GM18951 (cell line): ENCODE data around the gene NMNAT3.

Source experiments
- POLR2A ChIP-seq: IDR thresholded peaks from 4 replicates; pipeline ENCODE4 v1.6.1; 2011; ENCODE audit warnings: mild to moderate bottlenecking; ENCODE audit not compliant: insufficient read length, insufficient read depth; ENCODE audit errors: extremely low read depth
- in situ Hi-C: fragments of 300-500 bp; cut with MboI; formaldehyde crosslinking; loops from one replicate; pipeline ENCODE4 v1.12.0; 2022; ENCODE audit warnings: low sequenced_read_pairs, mixed read lengths, inconsistent platforms; ENCODE audit not compliant: unreplicated experiment

The NMNAT3 gene

DNA sequence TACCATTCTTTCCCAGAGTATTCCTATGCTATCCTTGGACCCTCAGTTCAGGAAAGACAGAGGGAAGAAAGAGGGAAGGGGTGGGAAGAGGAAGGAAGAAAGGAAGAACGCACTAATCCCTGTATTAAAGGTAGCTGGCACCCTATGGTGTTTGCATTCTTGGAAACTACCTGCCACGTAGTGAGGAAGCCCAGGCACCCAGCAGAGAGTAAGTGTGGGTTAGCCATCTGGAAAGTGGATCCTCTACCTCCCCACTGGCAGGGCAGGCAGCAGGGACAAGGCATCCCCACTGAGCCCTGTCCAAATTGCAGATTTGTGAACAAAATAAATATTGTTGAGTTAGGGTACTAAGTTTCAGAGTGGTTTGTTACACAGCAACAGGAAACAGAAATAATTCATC is 147.1 kb downstream of the NMNAT3 start:
- in situ Hi-C loops: no loop called here
- TF ChIP-seq POLR2A: no peak

DNA sequence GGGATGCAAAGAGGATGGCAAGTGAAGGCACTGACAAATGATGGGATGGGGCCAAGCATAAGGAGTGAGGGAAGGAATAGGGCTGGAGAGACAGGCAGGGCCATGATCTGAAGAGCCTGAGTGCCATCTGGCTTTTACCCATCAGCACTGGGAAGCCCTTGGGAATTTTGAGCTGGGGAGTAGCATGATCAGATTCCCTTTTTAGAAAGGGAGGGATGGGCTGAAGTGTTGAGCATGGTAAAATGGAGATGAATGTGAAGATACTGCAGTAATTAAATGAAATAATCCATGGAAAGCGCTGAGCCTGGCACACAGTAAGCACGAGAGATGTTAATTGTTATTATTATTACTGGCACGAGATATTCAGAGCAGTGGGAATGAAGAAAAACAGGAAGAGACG is 148.1 kb downstream of the NMNAT3 start:
- in situ Hi-C loops: no loop called here
- TF ChIP-seq POLR2A: no peak

DNA sequence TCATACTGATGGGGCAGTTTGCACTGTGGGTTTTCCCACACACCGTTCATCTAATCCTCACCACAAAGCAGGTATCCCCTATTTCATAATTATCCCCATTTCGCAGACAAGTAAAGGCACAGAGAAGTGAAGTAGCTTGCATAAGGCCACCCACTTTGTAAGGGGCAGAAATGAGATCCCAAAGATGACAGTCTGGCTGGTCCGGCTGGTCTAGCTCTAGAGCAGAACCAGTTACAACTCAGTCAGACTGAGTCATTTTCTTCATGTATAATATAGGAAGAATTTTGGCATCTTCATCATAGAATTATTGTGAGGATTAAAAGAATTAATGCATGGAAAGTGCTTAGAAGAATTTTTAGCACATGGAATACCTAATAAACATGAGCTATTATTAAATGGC is 148.8 kb downstream of the NMNAT3 start:
- TF ChIP-seq POLR2A: no peak
- in situ Hi-C loops: no loop called here

DNA sequence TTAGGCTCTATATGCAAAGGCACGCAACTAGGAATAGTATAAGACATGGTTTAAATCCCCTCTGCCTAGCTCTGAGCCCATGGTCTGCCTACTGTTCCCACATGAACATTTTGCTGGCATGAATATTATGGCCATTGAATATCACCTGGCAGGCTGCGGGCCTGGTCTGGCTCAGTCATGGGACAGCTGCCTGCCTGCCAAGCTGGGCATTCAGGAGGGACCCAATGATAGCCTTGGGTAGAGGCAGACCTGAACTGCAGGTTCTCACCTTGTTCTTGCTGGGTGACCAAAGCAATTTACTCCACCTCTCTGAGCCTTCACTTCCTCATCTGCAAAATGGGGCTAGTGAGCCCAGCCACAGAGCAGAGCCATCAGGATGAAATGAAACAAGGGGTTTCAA is 149.5 kb downstream of the NMNAT3 start:
- in situ Hi-C loops: no loop called here

DNA sequence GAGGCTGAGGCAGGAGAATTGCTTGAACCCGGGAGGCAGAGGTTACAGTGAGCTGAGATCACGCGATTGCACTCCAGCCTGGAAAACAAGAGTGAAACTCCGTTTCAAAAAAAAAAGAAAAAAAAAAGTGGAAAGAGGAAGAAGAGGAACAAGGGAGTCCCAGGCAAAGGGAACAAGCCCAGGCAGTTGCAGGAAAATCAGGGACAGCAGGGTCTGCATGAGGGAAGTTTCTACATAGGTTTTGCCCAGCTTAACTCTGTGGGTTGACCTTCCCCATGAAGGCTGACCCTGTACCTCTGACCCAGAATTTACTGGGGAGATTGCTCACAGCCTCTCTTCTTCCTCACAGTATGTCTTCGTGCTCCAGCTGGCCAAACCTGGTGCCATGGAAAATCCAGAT is 150.5 kb downstream of the NMNAT3 start:
- in situ Hi-C loops: no loop called here
- TF ChIP-seq POLR2A: no peak

More for the DNA sequence above, 149.5 kb downstream of the NMNAT3 start:
- no peak for TF ChIP-seq POLR2A

DNA sequence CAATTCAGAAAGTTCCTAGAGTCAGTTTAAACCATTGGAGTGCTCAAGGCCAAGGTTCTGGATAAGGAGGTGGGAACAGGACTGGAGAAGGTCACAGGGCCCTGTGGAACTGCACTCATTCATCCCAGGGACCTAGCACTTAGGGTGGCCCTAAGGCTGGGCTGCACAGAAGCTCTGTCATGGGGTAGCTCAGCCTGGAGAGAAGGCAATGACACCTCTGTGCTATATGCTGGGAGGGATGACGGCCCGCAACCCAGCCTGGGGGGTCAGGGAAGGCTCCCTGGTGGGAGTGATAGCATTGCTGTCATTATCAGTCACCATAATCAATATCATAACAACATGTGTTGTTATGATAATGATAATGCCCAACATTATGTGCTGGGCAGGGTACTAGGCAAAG is 151.6 kb downstream of the NMNAT3 start:
- in situ Hi-C loops: no loop called here
- TF ChIP-seq POLR2A: no peak

DNA sequence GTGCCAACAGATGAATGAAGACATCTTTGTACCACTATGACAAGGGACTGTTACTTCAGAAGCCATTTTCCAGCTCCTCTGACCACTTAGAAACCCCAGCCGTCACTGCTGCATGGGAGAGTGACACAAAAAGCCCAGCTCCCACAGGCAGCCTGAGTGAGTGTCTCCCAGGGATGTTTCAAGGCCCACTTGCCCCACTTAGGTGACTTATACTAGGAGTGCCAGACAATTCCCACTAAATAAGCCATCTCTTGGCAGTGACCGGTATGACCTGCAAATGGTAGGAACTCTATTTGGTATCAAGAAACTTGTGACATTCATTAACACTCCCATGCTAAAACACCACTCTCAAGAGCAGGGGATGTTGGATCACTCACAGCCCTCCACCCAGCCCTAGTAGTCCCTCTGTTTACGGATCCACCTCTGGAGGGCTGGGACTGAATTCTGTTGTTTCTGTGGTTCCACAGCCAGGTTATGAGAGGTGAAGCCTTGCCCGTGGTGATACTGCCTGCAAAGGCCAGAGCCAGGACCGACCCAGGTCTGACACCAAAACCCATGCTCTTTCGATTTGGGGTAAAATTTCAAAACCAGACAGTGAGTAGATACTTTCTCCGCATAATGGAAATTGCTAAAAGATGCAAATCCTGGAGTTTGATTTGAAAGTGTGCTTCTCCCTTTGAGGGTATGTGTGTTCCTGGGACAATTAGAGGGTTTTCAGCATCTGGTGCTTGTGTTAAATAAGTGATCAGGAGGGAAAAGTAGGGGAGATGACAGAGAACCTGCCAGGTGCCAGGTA is 152.7 kb downstream of the NMNAT3 start:
- in situ Hi-C loops: no loop called here
- TF ChIP-seq POLR2A: no peak

DNA sequence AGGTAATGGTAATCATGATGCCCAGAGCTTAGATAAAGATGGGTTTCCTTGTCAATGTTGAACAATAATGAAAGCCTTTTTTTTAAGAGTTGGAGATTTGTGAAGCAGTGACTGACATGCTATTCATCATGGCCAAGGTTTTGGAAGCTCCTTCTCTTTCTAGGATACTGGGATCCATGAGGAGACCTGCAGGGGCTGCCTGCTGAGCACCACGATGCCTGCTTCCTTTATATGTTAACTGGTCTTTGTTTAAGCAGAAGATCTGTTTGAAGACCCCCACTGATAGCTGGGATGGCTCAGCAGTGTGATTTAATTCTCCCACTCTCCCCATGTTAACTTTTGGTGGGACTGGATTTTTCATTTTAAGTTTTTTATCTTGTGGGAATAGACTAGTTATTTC is 154.1 kb downstream of the NMNAT3 start:
- in situ Hi-C loops: no loop called here
- no peak for TF ChIP-seq POLR2A

DNA sequence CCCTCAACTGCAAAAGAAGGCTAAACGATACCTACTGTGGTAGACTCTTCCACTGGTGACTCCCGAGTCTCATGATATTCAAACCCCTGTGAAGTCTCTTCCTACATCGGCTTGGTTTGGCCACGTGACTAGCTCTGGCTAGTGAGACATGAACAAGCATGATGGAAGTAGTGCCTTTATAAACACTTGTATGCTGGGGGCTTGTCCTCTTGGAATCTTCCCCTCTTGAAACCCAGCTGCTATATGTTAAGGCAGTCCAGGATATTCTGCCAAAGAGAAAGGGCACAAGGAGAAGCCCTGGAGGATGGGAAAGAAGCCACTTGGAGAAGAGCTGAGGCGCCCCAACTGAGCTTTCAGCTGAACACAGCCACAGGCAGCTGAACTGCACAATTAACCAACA is 154.6 kb downstream of the NMNAT3 start:
- TF ChIP-seq POLR2A: no peak
- in situ Hi-C loops: no loop called here

DNA sequence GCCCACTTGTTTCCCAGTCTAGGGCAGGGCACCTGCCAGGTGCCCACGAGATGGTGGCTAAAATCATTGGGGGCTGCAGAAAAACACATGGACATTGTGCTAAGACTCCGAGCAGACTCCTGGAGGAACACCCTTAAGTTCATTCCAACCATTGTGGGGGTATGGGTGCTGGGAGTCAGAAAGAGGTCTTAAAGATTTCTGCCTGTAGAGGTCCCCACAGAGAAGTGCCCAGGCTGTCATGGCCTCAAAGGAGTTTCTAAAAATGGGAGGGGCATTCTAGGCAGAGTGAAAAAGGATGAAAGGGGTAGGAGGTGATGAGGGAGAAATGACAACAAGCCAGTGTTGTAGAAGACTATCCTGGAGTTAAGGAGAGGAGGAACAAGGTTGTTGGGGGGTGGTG is 155.4 kb downstream of the NMNAT3 start:
- in situ Hi-C loops: no loop called here
- no peak for TF ChIP-seq POLR2A

DNA sequence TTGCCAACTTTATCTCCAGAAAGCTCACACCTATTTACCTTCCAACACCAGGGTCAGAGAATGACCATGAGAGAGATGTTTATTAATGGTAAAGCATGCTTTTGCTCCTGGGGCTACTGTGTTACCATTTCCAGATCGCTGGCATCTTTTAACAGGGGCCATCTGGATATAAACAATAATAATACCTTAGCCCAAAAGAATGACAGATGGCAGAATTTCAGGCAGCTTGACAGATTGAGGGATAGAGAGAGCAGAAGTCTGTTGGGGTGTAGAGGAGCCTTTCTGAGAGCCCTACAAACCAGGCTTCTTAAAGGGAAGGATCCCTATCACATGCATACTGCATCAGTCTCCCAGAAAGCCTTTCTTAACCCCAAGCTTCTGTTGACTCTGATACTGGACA is 156.0 kb downstream of the NMNAT3 start:
- no peak for TF ChIP-seq POLR2A
- in situ Hi-C loops: no loop called here

DNA sequence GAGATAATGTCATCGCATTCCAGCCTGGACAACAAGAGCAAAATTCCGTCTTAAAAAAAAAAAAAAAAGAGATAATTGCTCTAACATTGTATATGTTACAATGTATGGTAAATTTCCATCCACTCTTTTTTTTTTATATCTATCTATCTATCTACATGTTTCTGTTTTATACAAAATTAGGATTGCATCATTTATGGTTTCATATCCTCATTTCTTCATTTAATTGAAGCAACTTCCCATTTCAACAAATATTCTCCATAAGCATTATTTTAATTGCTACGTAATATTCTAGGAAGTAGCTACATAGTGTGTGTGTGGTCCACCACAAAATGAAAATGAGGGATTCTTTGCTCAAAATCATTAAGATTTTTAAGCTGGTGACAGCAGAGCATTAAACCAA is 156.6 kb downstream of the NMNAT3 start:
- in situ Hi-C loops: no loop called here
- TF ChIP-seq POLR2A: no peak

DNA sequence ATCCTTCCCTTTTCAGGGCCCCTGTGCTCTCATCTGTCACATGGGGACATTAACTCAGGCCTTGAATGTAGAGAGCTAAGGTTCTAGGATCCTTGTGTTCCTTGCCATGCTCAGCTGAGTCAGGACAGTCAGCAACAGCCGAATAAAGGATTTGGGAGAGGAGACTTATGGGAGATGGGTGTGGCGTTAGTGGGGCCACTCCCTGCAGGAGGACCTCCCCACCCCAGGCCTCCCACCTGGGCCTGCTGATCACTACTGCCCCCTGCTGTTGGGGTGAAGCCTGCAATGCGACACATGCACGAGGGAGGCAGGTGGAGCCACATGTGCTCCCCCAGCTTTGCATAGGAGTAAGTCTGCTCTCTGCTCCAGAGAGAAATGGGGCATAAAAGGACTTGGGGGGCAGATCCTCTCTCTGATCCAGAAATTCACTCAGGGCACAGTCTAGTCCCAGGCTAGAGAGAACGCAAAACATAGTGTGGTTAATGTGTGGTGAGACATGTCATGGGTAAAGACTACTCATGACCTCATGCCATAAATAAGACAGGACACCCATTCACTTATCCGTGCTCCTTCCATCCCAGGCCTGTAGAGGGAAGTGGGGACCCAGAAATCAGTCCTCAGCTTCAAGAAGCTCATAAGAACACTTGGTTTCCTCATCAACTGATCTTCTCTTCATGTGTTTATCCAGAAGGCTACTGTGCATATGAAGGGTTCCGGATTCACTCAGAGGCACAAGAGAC is 157.6 kb downstream of the NMNAT3 start:
- in situ Hi-C loops: no loop called here
- TF ChIP-seq POLR2A: no peak

DNA sequence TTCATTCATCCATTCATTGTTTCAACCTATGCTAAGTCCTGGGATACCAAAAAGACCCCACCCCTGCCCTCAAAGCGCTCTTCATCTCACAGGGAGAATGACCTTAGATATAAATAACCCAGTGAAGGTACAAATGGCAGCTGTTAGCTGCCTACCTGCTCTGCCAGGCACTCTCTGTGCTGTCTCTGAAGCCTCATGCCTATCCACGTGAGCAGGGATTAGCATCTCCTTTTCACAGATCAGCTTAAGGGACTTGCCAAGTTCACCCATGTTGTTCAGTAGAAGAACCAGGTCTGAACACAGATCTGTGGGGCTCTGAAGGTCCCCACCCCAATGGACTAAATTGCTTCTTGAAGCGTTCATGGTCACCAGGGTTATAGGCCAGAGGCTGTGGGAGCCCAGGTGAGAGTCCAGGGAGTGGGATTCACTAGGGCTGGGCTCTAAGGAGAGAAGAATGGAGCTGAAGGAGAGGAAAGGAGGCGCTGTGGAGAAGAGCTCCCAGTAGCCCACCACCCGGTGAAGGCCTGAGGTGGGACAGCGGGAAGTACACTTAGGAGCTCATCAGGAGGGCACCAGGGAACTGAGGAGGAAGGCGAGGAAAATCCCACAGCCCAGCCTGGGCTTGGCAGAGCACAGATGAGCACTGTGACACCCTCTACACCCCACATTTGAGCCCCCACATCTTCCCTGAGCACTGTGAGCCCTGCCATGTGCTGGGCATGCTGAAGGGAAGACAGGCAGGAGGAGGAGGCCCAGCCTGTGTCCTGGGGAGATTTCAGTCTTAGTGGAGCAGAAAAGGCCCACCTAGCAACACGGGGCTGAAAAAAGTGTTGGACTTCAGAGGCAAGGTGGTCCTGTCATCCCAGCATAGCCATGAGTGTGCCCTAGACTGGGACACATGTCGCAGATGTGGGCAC is 158.6 kb downstream of the NMNAT3 start:
- in situ Hi-C loops: no loop called here
- no peak for TF ChIP-seq POLR2A

DNA sequence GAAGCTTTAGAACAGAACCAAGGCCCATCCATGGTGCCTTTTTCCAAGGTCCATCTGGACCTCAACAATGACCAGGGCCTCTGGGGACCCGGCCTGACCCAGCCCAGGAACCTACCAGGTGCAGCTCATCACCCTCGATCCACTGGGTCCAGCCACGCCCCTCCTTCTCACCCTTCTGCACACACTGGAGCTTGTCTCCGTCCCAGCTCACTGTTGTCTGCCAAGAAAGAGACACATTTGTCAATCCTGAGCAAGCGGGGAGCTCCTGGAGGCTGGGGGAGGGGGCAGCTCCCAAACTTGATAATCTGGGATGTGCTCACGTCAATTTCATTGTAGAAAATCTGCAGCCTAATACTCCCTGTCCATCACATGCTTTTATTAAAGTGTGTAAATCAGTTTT is 159.5 kb downstream of the NMNAT3 start:
- in situ Hi-C loops: no loop called here
- TF ChIP-seq POLR2A: no peak
